Activated T-helper 1 cell treated with anti-CD3 and anti-CD28 coated beads, Interleukin-2, amount 50 U/mL, for 16 hours (primary cell): ENCODE results near the gene SAMD5.

Experiments used
- DNase-seq, 2 donors: peaks; one replicate each; pipeline ENCODE4 v3.0.0-alpha.2; 2020; ENCODE audit warnings: low read depth in 1 of 2, low spot score in 1 of 2

Gene SAMD5

GRCh38 chr6:147618927-147619326, 110.4 kb downstream of the SAMD5 start:
- DNase-seq, result no peak
